Endothelial cell (in vitro differentiated cells): ENCODE data around the gene RERE. TPM values are rescaled to one million over a fixed set of nuclear protein-coding genes. Genes with fewer than 3 reads are reported as not detected.

Source experiments
- DNase-seq: peaks from one replicate; pipeline ENCODE4 v3.0.0; 2021; ENCODE audit warnings: low spot score
- H3K27ac Mint-ChIP-seq: one replicate; pipeline ENCODE4 v1.8.0; 2021; ENCODE audit warnings: mixed read lengths, inconsistent platforms; ENCODE audit not compliant: unreplicated experiment
- H3K27me3 Mint-ChIP-seq: one replicate; pipeline ENCODE4 v1.8.0; 2021; ENCODE audit warnings: mild to moderate bottlenecking, moderate library complexity, mixed read lengths, inconsistent platforms; ENCODE audit not compliant: unreplicated experiment
- H3K36me3 Mint-ChIP-seq: one replicate; pipeline ENCODE4 v1.8.0; 2021; ENCODE audit warnings: mild to moderate bottlenecking, low read depth, mixed read lengths, inconsistent platforms; ENCODE audit not compliant: unreplicated experiment
- H3K4me1 Mint-ChIP-seq: one replicate; pipeline ENCODE4 v1.8.0; 2021; ENCODE audit warnings: mild to moderate bottlenecking, mixed read lengths, inconsistent platforms; ENCODE audit not compliant: unreplicated experiment
- H3K4me3 Mint-ChIP-seq: one replicate; pipeline ENCODE4 v1.8.0; 2021; ENCODE audit warnings: mild to moderate bottlenecking, mixed read lengths, inconsistent platforms; ENCODE audit not compliant: unreplicated experiment
- H3K9me3 Mint-ChIP-seq: one replicate; pipeline ENCODE4 v1.8.0; 2021; ENCODE audit warnings: mixed read lengths, inconsistent platforms; ENCODE audit not compliant: unreplicated experiment
- CTCF ChIP-seq: fragments of 200-600 bp; sonication (generic); IDR thresholded peaks from one replicate; pipeline ENCODE4 v1.5.0; 2021; ENCODE audit warnings: antibody characterized with exemption; ENCODE audit not compliant: unreplicated experiment
- total RNA-seq: library from RNA; stranded (reverse); fragmentation: NEBNext Ultra II Directional; extraction: Animal tissue kit (Norgen Biotek cat#: 25700); gene quantifications from one replicate; pipeline ENCODE4 v1.2.1, GENCODE V29; 2021; ENCODE audit not compliant: unreplicated experiment

The RERE gene
- total RNA-seq, 1 donor from 2014 or later, result 115 TPM

- H3K4me1 Mint-ChIP-seq, result peaks cover 21% of the 10 kb centered on the region
- no peak overlapping the region for H3K4me3 Mint-ChIP-seq
- no peak overlapping the region for H3K27ac Mint-ChIP-seq
- peaks cover 5% of the 10 kb centered on the region for H3K27me3 Mint-ChIP-seq
- no peaks in the 10 kb centered on the region for H3K9me3 Mint-ChIP-seq
- no peak for DNase-seq
- peaks cover 17% of the 10 kb centered on the region for H3K36me3 Mint-ChIP-seq
- no peak for TF ChIP-seq CTCF
Measured at GRCh38 chr1:8742022-8742924, 75.2 kb downstream of the RERE start.

- no peaks in the 10 kb centered on the region for H3K9me3 Mint-ChIP-seq
- DNase-seq, result no peak
- H3K36me3 Mint-ChIP-seq, result peaks cover 17% of the 10 kb centered on the region
- no peak overlapping the region for H3K4me3 Mint-ChIP-seq
- peaks cover 34% of the 10 kb centered on the region for H3K4me1 Mint-ChIP-seq
- H3K27ac Mint-ChIP-seq, result no peak overlapping the region
- peaks cover 5% of the 10 kb centered on the region for H3K27me3 Mint-ChIP-seq
- TF ChIP-seq CTCF, result no peak
Measured at GRCh38 chr1:8740034-8740449, 77.4 kb downstream of the RERE start.

- H3K36me3 Mint-ChIP-seq, result peaks cover 17% of the 10 kb centered on the region
- peaks cover 5% of the 10 kb centered on the region for H3K27me3 Mint-ChIP-seq
- H3K4me1 Mint-ChIP-seq, result peaks cover 36% of the 10 kb centered on the region
- TF ChIP-seq CTCF, result no peak
- no peaks in the 10 kb centered on the region for H3K9me3 Mint-ChIP-seq
- no peak overlapping the region for H3K27ac Mint-ChIP-seq
- peak; percentile 12 for DNase-seq
- H3K4me3 Mint-ChIP-seq, result no peak overlapping the region
Measured at GRCh38 chr1:8739377-8739776, 78.1 kb downstream of the RERE start.

- Mint-ChIP-seq H3K36me3 (peaks cover 19% of the 10 kb centered on the region), H3K4me1 (peaks cover 36% of the 10 kb centered on the region), H3K9me3 (no peaks in the 10 kb centered on the region), H3K4me3 (no peak overlapping the region), H3K27me3 (peaks cover 5% of the 10 kb centered on the region), H3K27ac (peak overlapping the region; percentile 86)
- DNase-seq, result no peak
- no peak for TF ChIP-seq CTCF
Measured at GRCh38 chr1:8736927-8737326, 80.5 kb downstream of the RERE start.

- peaks cover 20% of the 10 kb centered on the region for H3K36me3 Mint-ChIP-seq
- no peak overlapping the region for H3K4me3 Mint-ChIP-seq
- H3K4me1 Mint-ChIP-seq, result peaks cover 25% of the 10 kb centered on the region
- H3K27ac Mint-ChIP-seq, result no peak overlapping the region
- no peak for DNase-seq
- no peaks in the 10 kb centered on the region for H3K9me3 Mint-ChIP-seq
- peaks cover 2% of the 10 kb centered on the region for H3K27me3 Mint-ChIP-seq
- TF ChIP-seq CTCF, result no peak
Measured at GRCh38 chr1:8733484-8733883, 84.0 kb downstream of the RERE start.
